NCI-H1048 (cell line): ENCODE data around the gene RPTOR.
"Not testable (repeated sequence)": the region's sequence is repeated elsewhere in the genome, so short reads cannot be mapped to it uniquely, and the experiment has no call there.

ENCODE experiments used
- DNase-seq: peaks from one replicate; lab custom pipeline; 2025; lab: John Stamatoyannopoulos, UW

The RPTOR gene

DNA sequence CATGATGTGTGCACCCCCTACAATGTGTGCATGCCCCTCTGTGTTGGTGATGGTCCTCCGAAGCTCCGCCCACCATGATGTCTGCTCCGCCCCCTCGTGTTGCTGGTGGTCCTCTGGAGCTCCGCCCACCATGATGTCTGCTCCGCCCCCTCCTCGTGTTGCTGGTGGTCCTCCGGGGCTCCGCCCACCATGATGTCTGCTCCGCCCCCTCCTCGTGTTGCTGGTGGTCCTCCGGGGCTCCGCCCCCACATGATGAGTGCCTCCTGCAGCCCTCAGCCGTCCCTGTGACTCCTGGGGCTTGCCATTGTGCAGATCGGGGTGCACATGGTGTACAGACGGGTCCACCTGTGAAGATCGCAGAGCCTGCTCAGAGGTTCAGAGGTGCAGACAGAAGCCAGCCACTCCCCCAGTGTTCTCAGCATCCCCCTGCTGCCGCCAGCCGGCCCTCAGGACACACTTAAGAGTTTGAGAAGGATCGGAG, 317.9 kb downstream of the RPTOR start:
- no peak for DNase-seq

DNA sequence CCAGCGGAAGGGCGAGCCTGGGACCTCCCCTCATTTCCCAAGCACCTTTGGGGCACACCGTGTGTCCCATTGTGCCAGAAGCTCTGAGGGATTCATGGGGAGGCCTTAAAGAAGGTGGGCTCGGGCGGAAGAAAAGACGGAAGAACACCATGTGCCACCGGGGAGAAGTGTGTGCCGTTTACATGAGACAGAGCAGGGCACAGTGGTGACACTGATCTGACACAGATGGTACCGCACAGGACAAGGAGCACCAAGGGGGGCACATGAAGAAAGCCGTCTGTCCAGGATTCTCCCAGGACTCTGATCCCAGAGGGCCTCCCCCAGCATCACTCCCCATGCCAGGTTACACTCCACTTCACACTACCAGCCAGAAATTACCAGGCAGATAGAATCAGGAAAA, 318.3 kb downstream of the RPTOR start:
- no peak for DNase-seq

DNA sequence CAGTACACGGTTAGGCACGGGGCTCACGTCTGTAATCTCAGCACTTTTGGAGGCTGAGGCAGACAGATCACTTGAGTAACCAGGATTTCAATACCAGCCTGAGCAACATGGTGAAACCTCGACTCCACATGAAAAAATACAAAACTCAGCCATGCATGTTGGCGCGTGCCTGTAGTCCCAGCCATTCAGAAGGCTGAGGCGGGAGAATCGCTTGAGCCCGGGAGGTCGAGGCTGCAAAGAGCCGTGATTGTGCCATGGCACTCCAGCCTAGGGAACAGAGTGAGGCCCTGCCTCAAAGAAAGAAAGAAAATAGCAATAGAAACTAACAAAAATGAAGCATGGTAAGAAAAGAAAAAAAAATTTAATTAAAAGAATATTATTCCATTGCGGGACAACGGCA, 319.0 kb downstream of the RPTOR start:
- DNase-seq: no peak

DNA sequence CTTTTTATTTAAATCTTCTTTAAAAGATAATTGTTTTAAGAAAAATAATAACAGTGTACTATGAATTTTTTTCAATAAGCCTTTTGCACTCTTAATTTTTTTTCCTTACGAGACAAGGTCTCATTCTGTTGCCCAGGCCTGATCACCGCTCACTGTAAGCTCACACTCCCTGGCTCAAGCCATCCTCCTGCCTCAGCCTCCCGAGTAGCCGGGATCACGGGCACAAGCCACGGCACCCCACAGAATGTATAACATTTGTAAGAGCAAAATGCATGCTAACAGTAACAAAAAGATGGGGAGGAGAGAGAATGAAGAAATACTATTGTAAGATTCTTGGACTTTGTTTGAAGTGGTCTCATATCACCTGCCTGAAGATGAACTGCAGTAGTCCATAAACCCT, 320.1 kb downstream of the RPTOR start:
- DNase-seq: no peak

DNA sequence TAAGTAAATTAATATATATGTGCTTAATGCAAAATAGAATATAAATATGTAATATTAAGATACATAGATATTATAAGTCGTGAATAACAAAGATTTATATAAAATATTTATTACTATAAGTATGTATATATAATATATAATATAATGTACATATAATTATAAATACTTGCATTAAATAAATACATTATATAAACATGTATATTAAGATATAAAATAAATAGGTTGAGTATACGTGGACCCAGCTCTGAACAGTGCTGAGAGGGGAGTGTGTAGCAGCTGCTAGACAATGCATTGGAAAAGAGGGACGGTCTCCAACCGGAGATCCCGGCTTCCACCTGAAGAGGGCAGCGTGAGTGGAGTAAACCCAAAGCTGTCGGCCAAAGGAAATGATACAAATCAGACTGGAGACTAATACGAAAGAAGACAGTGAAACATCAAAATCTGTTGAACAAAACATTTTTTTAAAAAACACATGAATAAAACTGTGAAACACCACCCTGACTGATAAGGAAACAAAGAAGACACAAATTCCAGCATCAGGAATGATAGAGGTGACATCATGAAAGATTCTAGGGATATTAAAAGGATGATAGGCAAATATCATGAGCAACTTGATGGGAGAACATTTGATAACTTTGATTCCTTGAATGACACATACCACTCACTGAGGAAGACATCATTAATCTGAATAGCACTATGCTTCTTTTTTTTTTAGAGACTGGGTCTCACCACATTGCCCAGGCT, 321.6 kb downstream of the RPTOR start:
- DNase-seq: peak; percentile 10

DNA sequence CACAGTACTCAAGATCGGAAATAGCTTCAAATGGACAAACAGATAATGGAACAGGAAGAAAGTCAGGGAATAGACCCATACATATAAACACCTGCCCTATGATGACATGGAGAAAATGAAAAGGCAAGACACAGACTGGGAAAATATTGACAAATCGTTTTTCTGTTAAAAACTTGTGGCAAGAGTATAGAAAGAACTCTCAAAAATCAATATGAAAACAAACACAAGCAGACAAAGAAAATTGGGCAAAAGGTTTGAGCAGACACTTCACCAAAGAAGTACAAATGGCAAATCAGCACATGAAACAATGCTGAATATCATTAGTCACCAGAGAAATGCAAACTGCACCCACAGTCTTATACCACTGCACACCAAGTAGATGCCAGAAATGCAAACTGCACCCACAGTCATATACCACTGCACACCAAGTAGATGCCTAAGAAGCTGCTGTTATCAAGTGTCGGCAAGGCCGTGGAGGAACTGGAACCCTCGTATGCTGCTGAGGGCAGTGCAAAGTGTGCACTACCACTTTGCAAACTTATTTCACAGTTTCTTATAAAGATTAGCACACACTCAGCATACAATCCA, 323.5 kb downstream of the RPTOR start:
- no peak for DNase-seq

DNA sequence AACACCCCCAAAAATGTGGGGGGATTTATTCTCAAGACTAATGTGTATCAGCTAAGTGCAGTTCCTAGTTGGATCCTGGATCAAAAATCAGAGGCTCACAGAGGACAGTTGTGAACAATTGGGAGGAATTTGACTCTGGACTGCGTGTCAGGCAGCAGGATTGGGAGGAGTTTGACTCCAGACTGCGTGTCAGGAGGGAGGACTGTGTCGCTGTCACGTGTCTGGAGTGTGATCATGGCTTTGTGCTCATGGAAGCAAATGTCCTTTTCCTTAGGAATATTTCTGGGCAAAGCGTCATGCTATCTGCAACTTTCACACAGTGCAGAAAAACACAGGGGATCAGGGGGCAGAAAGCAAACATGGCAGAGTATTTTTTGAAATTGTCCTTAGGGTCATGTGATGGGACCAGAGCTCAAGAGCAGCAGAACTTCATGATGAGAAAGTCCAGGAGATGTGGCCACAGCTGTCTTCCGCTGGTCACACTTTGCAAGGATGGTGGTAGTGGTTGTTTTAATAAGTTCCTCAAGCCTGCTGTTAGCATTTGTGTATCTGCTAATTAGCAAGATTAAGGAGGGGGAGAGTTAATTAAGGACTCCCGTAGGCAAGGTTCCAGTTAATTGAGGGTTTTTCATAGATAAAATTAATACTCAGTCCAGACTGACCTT, 325.0 kb downstream of the RPTOR start:
- no peak for DNase-seq

DNA sequence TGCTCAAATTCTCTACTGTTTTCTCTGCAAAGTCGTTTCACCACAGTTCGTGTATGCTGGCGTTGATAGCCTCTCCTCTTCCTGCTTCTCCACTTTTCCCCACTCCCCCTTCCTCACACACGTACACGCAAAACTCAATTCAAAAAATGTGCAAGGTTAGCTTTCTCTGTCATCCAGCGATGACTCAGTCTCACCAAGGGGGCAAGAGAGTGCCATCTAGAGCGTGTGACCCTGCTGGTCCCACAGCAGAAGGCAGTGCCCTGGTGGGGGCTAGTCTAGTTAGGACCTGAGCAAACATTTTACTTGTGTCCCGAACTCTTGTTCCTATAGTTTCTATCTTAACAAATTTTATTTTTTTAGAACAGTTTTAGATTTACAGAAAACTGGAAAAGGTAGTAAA, 325.8 kb downstream of the RPTOR start:
- no peak for DNase-seq

DNA sequence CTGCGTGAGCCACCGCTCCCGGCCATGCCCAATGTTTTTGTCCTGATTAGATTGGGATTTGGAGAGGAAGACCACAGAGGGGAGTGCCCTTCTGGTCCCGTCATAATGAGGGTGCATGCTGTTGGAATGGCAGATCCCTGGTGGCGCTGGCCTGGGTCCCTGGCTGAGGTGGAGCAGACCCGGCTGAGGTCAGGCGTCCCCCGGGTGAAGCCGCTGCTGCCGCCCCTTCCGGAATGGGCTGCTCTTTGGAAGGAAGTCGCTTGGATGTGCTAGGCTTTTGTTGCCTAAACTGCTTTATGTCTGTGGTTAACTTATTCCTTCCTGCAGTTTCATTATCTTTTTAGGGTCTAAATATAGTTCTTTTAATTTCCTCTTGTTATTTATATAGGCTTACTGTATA, 326.7 kb downstream of the RPTOR start:
- DNase-seq: no peak

DNA sequence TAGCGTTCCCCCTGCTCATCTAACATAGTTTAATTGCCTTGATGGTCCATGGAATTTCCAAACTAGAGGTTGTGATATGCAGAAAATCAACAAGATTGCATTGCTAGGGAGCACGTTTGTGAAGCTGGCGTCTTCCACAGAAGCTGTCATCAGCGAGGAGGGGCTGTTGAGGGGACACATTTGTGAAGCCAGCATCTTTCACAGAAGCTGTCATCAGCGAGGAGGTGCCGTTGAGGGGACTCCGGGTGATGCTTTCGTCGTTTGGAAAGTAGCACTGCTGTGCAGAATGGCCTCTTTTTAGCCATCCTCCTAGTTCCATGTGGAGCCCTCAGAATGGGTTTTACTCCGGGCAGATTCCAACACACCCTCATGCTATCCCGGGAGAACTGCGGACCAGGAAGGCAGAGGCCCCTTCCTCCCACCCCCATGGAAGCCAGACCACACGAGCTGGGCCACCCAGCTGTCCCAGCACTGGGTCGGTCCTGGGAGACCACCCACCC, 327.4 kb downstream of the RPTOR start:
- no peak for DNase-seq

DNA sequence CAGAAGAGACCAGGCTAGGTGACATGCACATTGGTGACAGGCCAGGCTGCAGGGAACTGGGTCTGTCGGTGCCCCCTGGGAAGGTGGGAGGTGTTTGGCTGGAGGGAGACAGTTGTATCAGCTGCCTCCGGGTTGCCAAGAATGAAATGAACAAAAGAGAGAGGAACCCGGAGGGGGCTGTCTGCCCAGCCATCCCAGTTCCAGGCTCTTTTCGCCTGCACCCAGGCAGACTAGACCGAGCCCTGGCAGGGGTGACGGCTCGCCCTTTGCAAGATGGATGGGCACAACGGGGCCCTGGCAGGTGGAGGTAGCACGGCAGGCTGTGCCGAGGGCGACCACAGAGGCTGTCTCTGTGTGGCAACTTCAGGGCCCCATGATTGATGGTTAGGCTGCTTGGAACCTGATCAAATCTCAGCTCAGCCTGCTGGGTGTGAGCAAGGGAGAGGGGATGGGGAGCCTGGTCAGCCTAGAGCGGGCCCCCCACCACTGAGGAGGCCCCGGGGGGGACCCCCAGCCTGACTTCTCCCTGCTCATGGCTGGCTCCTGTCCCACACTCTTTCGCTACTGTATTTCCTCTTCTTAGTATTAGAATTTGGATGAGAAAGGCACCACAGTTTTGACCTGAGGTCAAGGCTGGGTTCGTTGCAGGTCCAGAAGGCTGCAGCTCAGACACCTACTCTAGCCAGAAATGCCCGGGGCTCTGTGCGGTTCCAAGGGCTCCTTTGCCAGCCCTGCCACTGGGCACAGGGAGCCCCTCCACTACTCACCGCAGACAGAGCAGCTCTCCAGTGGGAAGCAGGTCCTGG, 328.1 kb downstream of the RPTOR start:
- no peak for DNase-seq

DNA sequence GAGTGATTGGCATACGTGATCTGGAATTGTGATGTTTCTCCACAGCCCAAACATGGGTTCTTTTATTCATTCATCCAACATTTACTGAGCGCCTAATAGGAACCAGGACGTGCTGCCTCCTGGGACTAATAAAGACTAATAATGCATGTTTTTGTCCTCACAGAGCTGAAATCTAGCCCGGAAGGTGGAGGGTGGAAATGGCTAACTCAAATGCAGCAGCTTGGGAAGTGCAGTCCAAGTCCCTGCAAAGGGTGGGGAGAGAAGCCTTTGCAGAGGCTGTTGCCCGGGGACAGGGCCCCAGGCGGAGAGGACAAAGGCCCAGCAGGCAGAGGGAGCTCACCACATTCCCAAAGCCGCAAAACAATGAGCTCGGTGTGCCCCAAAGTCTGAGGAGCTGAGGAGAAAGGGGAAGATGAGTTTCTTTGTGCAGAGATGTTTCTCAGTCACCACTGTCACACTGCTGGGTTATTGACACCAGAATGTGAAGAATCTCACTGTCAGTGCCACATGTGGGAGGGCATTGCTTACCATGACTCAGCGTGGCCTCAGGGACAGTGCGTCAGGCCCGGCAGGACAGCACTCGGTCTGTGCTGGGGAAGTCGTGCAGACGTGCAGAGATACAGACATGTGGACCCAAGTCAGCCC, 328.8 kb downstream of the RPTOR start:
- DNase-seq: no peak

DNA sequence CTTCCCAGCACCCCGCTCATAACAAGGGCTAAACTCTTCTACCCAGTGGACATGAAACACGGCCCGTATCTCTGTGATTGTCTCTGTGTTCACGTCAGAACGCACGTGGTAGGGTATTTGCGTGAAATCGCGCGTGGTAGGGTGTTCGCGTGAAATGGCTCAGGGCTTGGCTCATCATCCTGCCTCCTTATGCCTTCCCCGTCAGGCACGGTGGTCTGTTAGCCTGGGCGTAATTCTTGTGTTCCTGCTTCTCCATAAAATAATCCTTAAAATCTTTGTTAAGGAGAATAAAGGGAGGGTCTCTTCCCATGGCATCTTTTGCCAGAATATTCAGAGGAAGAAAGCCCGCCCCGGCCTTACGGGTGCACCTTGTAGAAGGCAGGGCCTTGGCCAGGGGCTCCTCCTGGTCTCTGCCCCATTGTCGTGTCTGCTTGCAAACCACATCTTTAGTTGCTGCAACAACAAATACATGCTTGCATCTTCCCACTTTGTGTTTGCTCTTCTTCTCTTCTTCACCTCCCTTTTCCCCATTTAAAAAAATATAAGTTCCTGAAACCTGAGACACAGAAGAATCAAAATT, 330.3 kb downstream of the RPTOR start:
- no peak for DNase-seq

DNA sequence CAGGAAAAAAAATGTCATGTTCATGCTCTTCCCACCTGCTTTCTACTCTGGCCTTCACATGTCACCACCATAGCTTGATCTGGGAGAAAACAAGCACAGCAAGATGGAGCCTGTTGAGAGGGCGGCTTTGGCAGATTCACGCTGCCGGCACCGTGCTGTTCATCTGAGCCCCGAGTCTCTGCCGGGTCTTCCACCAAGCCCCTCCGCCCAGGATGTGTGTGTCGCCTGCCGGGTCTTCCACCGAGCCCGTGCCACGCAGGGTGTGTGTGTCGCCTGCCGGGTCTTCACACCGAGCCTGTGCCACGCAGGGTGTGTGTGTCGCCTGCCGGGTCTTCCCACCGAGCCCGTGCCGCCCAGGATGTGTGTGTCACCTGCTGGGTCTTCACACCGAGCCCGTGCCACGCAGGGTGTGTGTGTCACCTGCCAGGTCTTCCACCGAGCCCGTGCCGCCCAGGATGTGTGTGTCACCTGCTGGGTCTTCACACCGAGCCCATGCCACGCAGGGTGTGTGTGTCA, 330.9 kb downstream of the RPTOR start:
- not testable (repeated sequence) for DNase-seq

DNA sequence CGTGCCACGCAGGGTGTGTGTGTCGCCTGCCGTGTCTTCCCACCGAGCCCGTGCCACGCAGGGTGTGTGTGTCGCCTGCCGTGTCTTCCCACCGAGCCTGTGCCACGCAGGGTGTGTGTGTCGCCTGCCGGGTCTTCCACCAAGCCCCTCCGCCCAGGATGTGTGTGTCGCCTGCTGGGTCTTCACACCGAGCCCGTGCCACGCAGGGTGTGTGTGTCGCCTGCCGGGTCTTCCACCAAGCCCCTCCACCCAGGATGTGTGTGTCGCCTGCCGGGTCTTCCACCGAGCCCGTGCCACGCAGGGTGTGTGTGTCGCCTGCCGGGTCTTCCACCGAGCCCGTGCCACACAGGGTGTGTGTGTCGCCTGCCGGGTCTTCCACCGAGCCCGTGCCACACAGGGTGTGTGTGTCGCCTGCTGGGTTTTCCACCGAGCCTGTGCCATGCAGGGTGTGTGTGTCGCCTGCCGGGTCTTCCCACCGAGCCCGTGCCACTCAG, 331.9 kb downstream of the RPTOR start:
- DNase-seq: not testable (repeated sequence)

DNA sequence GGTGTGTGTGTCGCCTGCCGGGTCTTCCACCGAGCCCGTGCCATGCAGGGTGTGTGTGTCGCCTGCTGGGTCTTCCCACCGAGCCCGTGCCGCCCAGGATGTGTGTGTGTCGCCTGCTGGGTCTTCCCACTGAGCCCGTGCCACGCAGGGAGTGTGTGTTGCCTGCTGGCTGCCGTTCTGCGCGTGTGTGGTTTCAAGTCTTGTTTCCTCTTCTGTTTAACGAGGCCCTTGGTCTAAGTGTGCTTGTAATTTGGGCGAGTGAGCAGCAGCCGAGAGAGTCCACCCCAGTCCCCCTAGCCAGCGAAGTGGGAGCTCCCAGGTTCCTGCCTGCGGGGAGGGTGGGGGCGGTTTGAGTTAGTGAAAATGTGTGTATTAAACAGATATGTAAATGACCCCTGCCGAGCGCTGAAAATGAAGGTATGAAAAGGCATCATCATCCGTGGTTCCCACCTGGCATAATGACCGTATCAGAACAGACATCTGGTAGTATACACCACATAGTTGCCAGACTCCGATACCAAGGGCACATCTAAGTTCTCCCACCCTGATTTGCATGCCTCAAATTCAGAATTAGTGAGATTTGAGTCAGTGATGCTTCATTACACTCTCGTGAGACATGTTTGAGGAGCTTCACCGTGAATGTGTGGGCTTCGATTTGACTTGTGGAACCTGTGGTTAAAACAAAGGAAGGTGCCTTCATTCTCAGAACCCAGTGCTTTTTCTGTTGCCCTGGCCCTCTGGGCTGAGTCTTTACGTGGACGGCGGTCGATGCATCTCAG, 332.5 kb downstream of the RPTOR start:
- no peak for DNase-seq

DNA sequence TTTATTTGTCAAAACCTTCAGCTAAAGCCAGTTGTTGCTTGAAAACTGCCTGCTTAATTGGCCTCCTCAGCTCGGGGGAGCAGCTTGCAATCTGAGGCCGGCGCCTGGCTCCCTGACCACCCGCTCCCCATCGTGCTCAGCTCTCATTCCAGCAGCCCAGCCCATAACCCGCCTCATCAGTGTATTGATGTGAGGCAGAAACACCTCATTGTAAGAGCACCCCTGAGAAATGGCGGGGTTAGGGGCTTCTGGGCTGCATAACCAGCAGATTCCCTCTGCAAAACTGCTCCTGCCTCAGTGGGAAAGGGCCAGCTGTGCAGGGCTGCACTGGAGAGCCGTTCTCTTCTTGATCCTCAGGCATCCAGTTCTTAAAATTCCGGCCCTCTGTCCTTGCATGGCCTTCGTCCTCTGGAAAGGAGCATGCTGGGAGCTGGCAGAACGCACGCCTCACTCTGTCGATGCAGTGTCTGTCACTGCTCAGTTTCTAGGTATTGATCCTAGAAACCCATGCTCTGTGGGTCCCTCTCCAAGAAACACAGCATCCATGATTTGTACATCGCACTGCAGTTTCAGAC, 333.2 kb downstream of the RPTOR start:
- DNase-seq: no peak

DNA sequence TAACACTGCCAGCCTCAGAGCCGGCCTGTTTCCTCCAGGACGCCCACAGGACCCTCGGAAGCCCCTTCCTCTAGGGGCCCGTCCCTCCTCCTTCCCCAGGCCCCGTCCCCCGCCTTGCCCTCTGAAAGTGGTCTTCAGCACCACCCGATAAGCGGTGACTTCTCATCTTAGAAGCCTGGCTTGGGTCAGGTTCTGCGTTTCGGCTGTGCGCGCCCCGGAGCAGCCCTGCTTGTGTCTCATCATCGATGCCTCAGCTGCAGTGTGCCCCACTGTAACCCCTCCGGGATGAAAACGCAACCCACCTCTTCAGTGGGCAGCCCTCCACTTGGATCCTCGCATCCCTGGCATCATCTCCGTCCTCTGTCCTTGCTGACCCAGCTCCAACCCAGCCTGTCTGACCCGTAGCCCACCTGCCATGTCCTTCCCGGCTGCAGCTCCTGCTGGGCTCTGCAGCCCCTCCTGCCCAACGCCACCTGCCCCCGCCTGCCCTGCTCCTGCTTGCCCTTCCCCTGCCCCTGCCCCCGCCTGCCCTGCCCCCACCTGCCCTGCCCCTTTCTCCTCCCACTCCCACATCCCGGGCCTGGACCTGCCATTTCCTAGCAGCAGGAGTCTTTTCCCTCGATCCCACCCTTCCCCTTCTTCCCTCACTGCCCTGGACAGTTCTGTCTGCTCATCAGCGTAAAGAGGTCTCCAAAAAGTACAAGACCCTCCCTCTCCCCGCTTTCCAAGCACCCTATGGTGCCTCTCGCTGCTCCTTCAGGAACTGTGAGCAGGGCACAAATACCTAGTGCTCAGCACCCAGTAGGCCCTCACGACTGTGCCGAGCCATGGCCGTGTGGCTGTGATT, 334.5 kb downstream of the RPTOR start:
- DNase-seq: no peak
